UCSD-AML1 (cell line): Measurements from ENCODE around the gene ASB14.

ENCODE experiments used
- DNase-seq: peaks from one replicate; lab custom pipeline; 2025; ENCODE audit not compliant: unreplicated experiment; lab: John Stamatoyannopoulos, UW

ASB14 gene

DNA sequence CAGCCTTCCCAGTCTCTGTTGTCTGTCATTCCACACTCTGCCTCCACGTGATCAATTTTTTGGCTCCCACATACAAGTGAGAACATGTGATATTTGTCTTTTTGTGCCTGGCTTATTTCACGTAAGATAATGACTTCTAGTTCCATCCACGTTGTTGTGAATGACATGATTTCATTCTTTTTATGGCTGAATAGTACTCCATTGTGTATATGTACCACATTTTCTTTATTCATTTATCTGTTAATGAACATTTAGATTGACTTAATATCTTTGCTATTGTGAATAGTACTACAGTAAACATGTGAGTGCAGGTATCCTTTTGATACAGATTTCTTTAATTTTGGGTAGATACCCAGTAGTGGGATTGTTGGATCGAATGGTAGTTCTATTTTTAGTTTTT is 31.4 kb downstream of the ASB14 start:
- DNase-seq, result no peak

- no peak for DNase-seq
Measured at GRCh38 chr3:57257678-57258077, 34.8 kb downstream of the ASB14 start.

- no peak for DNase-seq
Measured at GRCh38 chr3:57256844-57257243, 35.6 kb downstream of the ASB14 start.

DNA sequence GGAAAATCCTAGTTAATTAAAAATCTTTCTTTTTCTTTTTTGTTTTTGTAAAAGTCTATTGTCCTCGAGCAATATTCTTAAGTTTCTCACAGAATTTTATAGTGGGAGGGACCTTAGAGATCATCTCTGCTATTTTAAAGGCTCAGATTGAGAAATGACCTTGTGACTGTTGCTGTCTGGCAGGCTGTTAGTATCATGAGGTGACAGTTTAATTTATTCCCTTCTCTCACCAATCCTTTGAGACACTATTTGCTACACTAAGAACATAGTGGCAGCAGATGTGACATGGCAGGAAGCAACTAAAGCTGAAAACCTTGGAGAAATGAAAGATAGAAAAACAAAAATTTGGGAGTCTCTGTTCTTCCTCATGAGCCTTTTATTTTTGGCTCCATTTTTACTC is 40.1 kb downstream of the ASB14 start:
- DNase-seq, result no peak

DNA sequence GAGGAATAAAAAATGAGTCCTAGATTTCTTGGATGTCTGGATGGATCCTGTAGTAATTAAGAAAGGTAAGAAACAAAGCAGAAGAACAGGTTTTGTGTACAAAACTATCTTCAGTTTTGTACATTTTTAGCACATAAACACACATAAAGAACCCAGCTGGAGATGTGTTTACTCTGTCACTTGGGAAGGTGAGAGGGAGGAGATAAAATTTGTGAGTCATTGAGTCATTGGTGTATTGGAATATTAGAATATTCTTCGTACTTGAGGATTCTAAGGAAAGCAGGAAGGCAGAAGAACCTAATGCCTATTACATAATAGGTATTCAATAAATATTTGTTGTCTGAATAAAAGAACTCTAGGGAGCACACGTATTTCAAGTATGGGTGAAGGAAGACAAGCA is 47.5 kb downstream of the ASB14 start:
- no peak for DNase-seq

GRCh38 chr3:57234613-57235575 is 57.6 kb downstream of the ASB14 start:
- DNase-seq, result no peak

- no peak for DNase-seq
Measured at GRCh38 chr3:57233799-57234198, 58.7 kb downstream of the ASB14 start.

DNA sequence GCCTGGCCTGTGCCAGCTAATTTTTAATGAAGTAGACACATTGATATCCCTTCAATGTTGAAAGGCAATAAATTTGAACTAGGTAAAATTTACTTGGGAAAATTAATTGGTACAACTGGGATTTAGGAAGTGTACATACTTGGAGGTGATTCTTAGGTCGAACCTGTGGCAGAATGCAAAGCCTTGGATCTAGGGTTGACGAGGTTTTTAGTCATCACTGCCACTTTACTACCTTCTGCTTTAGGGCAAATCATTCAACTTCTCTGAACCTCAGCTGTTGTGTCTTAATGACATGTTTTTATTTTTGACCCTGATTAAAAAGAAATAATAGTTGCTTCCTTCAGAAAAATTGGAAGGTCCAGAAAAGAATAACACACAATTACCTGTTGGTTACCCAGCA is 62.5 kb downstream of the ASB14 start:
- no peak for DNase-seq

- peak; percentile 65 for DNase-seq
Measured at GRCh38 chr3:57227930-57228751, 64.3 kb downstream of the ASB14 start.

DNA sequence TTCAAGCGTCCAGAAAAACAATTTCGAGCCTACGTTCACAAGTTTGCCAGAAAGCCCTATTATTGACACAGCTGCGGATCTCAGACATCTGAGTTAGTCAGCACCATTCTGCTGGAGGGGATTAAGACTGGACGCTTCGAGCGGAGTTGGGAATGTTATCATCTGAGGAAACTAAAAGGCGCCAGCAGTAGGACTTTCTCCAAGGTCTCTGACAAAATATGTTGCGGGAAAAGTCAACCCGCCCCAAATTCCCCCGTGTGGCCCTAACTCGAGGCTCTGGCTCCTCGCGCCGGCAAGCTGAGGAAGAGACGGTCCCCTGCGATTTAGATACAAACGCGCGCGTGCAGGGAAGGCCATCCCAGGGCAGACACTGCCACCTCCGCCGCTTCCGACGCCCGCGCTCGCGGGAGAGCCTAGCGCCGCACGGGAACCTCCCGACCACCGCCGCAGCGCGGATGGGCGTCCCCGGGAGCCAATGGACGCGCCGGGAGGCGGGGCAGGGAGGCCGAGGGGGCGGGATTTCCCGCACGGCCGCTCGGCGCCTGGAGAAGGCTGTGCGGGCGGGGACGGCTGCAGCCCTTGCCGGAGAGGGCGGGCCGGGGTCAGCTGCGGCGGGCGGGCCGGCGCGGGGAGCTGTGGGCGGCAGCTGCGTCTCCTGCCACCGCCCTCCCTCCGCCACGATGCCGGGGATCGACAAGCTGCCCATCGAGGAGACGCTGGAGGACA is 65.1 kb downstream of the ASB14 start, which contains the start of gene APPL1:
TSS of gene APPL1 (plus strand) at position 526 of the 726 bp plus-strand sequence. CDS start at position 681, 155 bp downstream.
- peak; percentile 95 for DNase-seq

DNA sequence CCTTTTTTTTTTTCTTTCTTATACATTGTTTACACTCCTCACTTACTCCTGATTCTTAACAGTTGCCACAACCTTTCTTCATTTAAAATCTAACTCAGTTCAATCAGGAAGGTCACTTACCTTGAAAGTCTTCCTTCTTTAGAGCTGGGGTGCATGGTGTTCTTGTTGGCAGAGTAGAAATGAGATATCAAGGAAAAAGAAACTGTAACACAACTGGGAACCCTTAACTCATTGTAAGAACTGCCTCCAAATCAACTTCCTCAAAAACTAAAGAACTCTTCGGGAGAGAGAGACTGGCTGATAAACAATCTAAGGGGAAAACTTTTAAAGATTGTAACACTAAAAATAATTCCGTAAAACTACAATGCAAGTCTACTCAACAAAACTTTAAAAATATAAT is 66.3 kb downstream of the ASB14 start:
- no peak for DNase-seq

DNA sequence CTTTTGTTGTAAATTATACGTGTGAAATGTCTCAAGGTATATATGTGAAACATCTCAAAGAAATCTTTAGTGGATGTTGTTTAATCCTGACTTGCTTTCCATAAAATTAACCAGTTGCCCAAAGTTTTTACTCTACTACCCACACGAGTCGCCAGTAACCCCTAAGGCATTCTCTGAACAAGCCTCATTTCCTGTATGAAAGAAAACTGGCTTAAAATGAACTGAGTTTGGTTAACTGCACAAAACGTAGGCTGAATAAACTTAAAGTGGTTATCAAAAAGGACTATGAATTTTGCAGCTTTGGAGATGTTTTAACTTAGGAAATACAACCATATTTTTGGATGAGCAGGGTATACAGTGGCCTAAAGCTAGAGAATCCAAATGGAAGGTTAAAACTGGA is 67.6 kb downstream of the ASB14 start:
- no peak for DNase-seq

DNA sequence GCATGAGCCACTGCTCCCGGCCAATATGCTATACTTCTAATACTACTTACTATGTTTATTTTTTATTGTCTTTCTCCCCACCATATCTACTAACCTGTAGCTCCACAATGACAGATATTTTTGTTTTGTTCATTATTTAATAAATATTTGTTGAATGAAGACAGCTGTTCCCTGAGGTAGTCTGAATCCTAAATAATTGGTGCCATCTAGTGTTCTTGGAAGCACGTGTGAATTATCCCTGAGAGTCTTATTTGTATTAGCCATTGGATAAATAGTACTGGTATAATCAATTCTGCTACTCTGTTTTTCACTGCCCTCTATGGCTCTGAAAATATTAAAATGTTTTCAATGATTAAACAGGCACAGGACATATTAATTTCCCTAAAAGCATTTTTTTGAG is 70.6 kb downstream of the ASB14 start:
- no peak for DNase-seq
